WTC11 (cell line): ENCODE measurements around the gene AGPAT4. TPM values are rescaled to one million over a fixed set of nuclear protein-coding genes. Genes with fewer than 3 reads are reported as not detected.
A peak's percentile ranks its signal among the peaks of the same experiment; 100 is the strongest.

Experiments used
- ATAC-seq: fragments of 200-7000 bp; cut with Tn5 transposase; 2 replicates; pipeline ENCODE4 v1.10.0; 2021; ENCODE audit warnings: mild to moderate bottlenecking, moderate library complexity
- CTCF ChIA-PET: fragments of 300-600 bp; sonication (Branson Sonifier 250); formaldehyde crosslinking; loops from one replicate; lab custom pipeline; 2021; ENCODE audit warnings: antibody characterized with exemption; lab: Charles Lee
- POLR2A ChIA-PET: fragments of 350-600 bp; sonication (Branson Sonifier 250); formaldehyde crosslinking; loops from one replicate; lab custom pipeline; 2021; ENCODE audit warnings: antibody characterized with exemption; lab: Charles Lee
- DNase-seq: peaks from one replicate; pipeline ENCODE4 v3.0.0; 2021; ENCODE audit warnings: low spot score
- H3K27ac Mint-ChIP-seq: 2 replicates; pipeline ENCODE4 v1.8.0; 2021; ENCODE audit warnings: mixed read lengths
- H3K27me3 Mint-ChIP-seq: 2 replicates; pipeline ENCODE4 v1.8.0; 2021; ENCODE audit warnings: low read depth, mild to moderate bottlenecking, moderate library complexity, mixed read lengths
- H3K36me3 Mint-ChIP-seq: 2 replicates; pipeline ENCODE4 v1.8.0; 2021; ENCODE audit warnings: mixed read lengths
- H3K4me1 Mint-ChIP-seq: 2 replicates; pipeline ENCODE4 v1.8.0; 2022; ENCODE audit warnings: mixed read lengths
- H3K4me3 Mint-ChIP-seq: 2 replicates; pipeline ENCODE4 v1.8.0; 2021; ENCODE audit warnings: mild to moderate bottlenecking, moderate library complexity, mixed read lengths
- H3K9me3 Mint-ChIP-seq: 2 replicates; pipeline ENCODE4 v1.8.0; 2021; ENCODE audit warnings: mixed read lengths
- ATF3 ChIP-seq: sonication (generic); formaldehyde crosslinking; conservative IDR thresholded peaks from 2 replicates; pipeline ENCODE4 v1.8.1; 2022; ENCODE audit warnings: mild to moderate bottlenecking, missing genetic modification reagents
- CDX4 ChIP-seq: fragments of 250-450 bp; sonication (Bioruptor Pico); IDR thresholded peaks from 2 replicates; pipeline ENCODE4 v1.9.0; 2021; ENCODE audit warnings: moderate library complexity, mild to moderate bottlenecking, inconsistent platforms, borderline replicate concordance
- CREM ChIP-seq: sonication (generic); formaldehyde crosslinking; IDR thresholded peaks from 2 replicates; pipeline ENCODE4 v1.8.1; 2022; ENCODE audit warnings: mild to moderate bottlenecking, missing genetic modification reagents, moderate library complexity
- E2F4 ChIP-seq: sonication (generic); formaldehyde crosslinking; IDR thresholded peaks from 2 replicates; pipeline ENCODE4 v1.8.1; 2022; ENCODE audit warnings: low read depth, mild to moderate bottlenecking, moderate library complexity, missing genetic modification reagents, borderline replicate concordance
- HMGA2 ChIP-seq: fragments of 250-450 bp; sonication (Bioruptor Pico); IDR thresholded peaks from 2 replicates; pipeline ENCODE4 v1.4.0; 2021; ENCODE audit warnings: mild to moderate bottlenecking, moderate library complexity
- MAX ChIP-seq: sonication (generic); formaldehyde crosslinking; IDR thresholded peaks from 2 replicates; pipeline ENCODE4 v1.8.0; 2022; ENCODE audit warnings: mild to moderate bottlenecking, missing genetic modification reagents
- MXD4 ChIP-seq: fragments of 250-450 bp; sonication (Bioruptor Pico); IDR thresholded peaks from 2 replicates; pipeline ENCODE4 v1.8.0; 2021; ENCODE audit warnings: mild to moderate bottlenecking, moderate library complexity, borderline replicate concordance
- NFYB ChIP-seq: sonication (generic); formaldehyde crosslinking; conservative IDR thresholded peaks from 2 replicates; pipeline ENCODE4 v1.8.0; 2022; ENCODE audit warnings: low read depth, missing genetic modification reagents
- NR2C2 ChIP-seq: sonication (generic); formaldehyde crosslinking; IDR thresholded peaks from 2 replicates; pipeline ENCODE4 v1.8.0; 2022; ENCODE audit warnings: mild to moderate bottlenecking, missing genetic modification reagents
- PREB ChIP-seq: sonication (generic); formaldehyde crosslinking; IDR thresholded peaks from 2 replicates; pipeline ENCODE4 v1.8.1; 2022; ENCODE audit warnings: mild to moderate bottlenecking, missing genetic modification reagents, moderate library complexity, borderline replicate concordance
- SP1 ChIP-seq: sonication (generic); formaldehyde crosslinking; conservative IDR thresholded peaks from 2 replicates; pipeline ENCODE4 v1.8.1; 2022; ENCODE audit warnings: missing genetic modification reagents
- ZNF121 ChIP-seq: sonication (generic); formaldehyde crosslinking; IDR thresholded peaks from 2 replicates; pipeline ENCODE4 v1.8.0; 2023; ENCODE audit warnings: missing genetic modification reagents
- ZNF138 ChIP-seq: sonication (generic); formaldehyde crosslinking; conservative IDR thresholded peaks from 2 replicates; pipeline ENCODE4 v1.8.1; 2022; ENCODE audit warnings: mild to moderate bottlenecking, moderate library complexity, missing genetic modification reagents
- ZNF281 ChIP-seq: sonication (generic); formaldehyde crosslinking; IDR thresholded peaks from 2 replicates; pipeline ENCODE4 v1.8.0; 2023; ENCODE audit warnings: mild to moderate bottlenecking, missing genetic modification reagents
- ZNF317 ChIP-seq: sonication (generic); formaldehyde crosslinking; IDR thresholded peaks from 2 replicates; pipeline ENCODE4 v1.8.1; 2023; ENCODE audit warnings: low read depth, mild to moderate bottlenecking, moderate library complexity, missing genetic modification reagents, borderline replicate concordance
- ZNF423 ChIP-seq: fragments of 250-450 bp; sonication (Bioruptor Pico); IDR thresholded peaks from 2 replicates; pipeline ENCODE4 v2.1.2; 2022; ENCODE audit warnings: mild to moderate bottlenecking, moderate library complexity
- ZNF671 ChIP-seq: fragments of 250-450 bp; sonication (Bioruptor Pico); IDR thresholded peaks from 2 replicates; pipeline ENCODE4 v1.8.0; 2021; ENCODE audit warnings: mild to moderate bottlenecking
- total RNA-seq: library from RNA; stranded (reverse); gene quantifications from 3 replicates; pipeline ENCODE4 v1.2.3, GENCODE V29; 2021

AGPAT4 gene
- total RNA-seq, 1 experiment from 2014 or later, result 19.7 TPM

GRCh38 chr6:161168281-161168891 lies 105.5 kb downstream of the AGPAT4 start:
- ChIA-PET POLR2A (no interaction called here), CTCF (interaction anchor here (1.1 to 2.0 kb wide), 2 partner anchors 75 to 202 kb away, joined by 3 to 8 read pairs; no protein-coding TSS in a partner anchor)
- peaks cover 60% of the 10 kb centered on the region for H3K4me1 Mint-ChIP-seq
- no peaks in the 10 kb centered on the region for H3K27me3 Mint-ChIP-seq
- DNase-seq (no peak), ATAC-seq (peak; percentile 56)
- peaks cover 15% of the 10 kb centered on the region for H3K9me3 Mint-ChIP-seq
- peaks cover 39% of the 10 kb centered on the region for H3K36me3 Mint-ChIP-seq
- no peak overlapping the region for H3K4me3 Mint-ChIP-seq
- TF ChIP-seq ZNF138 (CRISPR knock-in tag), result no peak
- TF ChIP-seq ZNF423 (CRISPR knock-in tag), result peak; percentile 19; the same call in 1 of the 2 replicates
- H3K27ac Mint-ChIP-seq, result peak overlapping the region; percentile 50; the same call in 1 of the 2 replicates

GRCh38 chr6:161166677-161167076 lies 107.2 kb downstream of the AGPAT4 start:
- no peak for ATAC-seq
- Mint-ChIP-seq H3K4me1 (peaks cover 67% of the 10 kb centered on the region), H3K9me3 (peaks cover 6% of the 10 kb centered on the region; the same call in 1 of the 2 replicates), H3K27ac (0 out of 2 replicates have a peak overlapping the region, but pooled peaks have one; percentile 12), H3K4me3 (no peak overlapping the region), H3K36me3 (peaks cover 37% of the 10 kb centered on the region), H3K27me3 (no peaks in the 10 kb centered on the region)
- TF ChIP-seq PREB (CRISPR knock-in tag) (no peak), ATF3 (CRISPR knock-in tag) (no peak), SP1 (CRISPR knock-in tag) (no peak), HMGA2 (CRISPR knock-in tag) (no peak), CREM (CRISPR knock-in tag) (no peak), E2F4 (CRISPR knock-in tag) (no peak), ZNF281 (CRISPR knock-in tag) (no peak), NFYB (no peak), CDX4 (CRISPR knock-in tag) (no peak), MXD4 (CRISPR knock-in tag) (no peak), ZNF121 (CRISPR knock-in tag) (no peak), ZNF317 (no peak), ZNF671 (CRISPR knock-in tag) (no peak), NR2C2 (CRISPR knock-in tag) (no peak), ZNF138 (CRISPR knock-in tag) (no peak), MAX (no peak)
- ChIA-PET POLR2A (no interaction called here), CTCF (interaction anchor here (1.0 to 2.0 kb wide), 2 partner anchors 187 to 204 kb away, joined by 3 to 8 read pairs; no protein-coding TSS in a partner anchor)
- DNase-seq, result no peak
